GM21360 (cell line): ENCODE measurements around the gene SFI1.
A peak's percentile ranks its signal among the peaks of the same experiment; 100 is the strongest.
"Not testable (repeated sequence)": the region's sequence is repeated elsewhere in the genome, so short reads cannot be mapped to it uniquely, and the experiment has no call there.

Experiments used
- ATAC-seq: cut with Tn5 transposase; IDR thresholded peaks from one replicate; pipeline ENCODE4 v1.9.1; 2021; ENCODE audit warnings: mild to moderate bottlenecking, moderate library complexity; ENCODE audit not compliant: unreplicated experiment

Gene SFI1

DNA sequence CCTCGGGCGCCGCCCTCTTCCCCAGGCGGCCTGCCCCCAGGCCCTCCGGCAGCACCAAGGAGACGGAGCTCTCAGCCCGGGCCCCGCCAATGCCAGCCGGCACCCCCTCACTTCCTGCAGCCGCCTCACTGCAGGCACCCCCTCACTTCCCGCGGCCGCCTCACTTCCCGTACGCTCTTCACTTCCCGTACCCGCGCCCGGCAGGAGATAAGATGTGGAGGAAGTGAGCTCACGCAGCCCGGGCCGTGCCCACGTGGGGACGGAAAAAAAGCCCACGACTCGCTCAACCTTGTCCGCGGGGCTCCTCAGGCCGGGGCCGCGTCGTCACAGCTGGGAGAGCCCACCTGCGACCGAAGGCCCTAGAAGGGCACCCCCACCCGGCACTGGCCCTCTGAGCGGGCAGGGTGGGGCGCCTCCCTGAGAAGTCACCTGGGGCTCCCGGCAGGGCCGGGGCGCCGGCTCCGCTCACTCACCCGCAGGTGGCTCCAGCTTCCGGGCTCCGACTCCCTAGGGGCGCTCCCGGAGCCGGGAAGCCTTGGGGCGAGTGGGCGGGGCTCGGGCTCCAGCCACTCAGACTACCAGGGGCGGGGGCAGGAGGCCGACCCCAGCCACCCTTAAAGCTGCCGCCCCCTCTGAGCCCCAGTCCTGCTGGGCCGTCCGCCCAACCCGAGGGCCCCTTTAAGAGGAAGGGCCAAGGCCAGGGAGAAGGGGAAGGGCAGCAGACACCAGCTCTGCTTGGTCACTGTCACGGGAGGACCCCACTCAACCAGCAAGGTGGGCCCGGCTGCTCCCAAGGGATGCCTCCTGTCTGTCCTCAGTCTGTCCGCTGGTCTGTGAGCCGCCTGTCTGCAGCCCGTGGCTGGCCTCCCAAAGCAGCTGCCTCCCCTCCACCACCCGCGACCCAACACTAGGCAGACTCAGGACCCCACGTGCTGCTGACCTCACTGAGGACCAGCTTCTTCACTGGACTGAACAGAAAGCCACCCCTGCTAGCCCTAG, 134.3 kb downstream of the SFI1 start:
- ATAC-seq = peak; percentile 54

DNA sequence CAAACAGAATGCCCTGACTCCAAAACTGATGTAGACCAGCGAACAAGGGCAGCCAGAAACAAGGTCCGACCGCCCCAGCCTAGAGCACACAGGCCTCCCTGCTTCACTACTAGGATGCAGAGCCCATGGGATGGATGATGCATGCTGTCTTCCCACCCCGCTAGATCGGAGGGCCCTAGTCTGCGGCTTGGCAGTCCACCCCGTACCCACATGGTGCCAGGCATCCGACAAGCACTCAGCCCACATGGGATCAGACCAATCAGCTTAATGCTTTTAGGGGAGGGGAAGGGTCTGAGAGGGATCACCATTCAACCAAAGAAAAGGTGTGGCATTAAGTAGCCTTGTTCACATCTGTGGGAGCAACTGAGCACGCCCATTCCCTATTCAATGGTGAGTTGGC, 135.1 kb downstream of the SFI1 start:
- no peak for ATAC-seq

DNA sequence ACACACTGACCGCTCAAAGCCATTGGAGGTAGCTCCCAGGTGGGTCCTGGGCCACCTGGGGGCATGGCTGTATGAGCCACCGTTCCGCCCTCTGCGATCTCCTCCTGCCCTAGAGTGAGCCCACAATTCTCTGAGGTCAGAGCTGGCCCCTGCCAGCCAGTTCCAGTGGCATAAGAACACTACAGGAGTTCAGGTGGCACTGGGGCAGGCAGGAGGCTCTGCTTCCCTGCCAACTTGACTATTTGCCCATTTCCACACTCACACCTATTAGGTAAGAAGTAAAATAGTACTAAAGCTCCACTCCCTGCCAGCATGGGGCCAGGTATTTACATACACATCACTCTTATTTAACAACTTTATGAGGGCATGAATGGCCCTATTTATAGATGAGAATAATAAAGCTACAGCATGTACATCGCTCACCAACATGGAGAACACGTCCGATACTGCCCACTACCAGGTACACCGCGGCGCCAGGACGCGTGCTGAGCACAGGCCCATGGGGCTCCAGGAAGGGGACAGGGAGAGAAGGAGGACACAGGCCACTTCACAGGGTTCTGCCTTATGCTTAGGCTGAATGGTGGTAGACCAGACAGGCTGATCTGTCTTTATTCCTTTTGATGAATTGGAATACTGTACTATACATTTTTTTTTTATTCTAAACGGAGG, 139.4 kb downstream of the SFI1 start:
- no peak for ATAC-seq

DNA sequence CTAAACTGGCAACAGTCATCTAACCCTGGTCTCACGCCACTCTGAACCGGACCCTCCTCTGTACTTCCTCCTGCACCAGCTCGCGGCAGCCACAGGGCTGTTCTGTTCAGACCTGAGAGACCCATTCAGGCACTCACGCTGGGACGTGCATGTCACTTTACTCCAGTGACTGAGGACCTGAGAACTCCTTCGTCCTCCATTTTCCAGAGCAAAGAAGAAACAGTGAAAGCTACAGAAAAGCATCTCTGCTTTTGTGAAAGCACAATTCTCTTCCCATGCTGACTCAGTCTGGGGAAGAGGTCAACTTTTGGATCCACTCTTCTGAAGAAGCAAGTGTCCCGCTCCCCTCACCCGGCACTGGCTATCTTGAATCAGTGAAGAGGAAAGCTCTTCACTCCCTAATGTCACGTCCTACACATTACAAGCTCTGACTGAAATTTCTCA, 141.1 kb downstream of the SFI1 start:
- peak; percentile 45 for ATAC-seq

GRCh38 chr22:31637891-31638618, 141.7 kb downstream of the SFI1 start:
- peak; percentile 4 for ATAC-seq

DNA sequence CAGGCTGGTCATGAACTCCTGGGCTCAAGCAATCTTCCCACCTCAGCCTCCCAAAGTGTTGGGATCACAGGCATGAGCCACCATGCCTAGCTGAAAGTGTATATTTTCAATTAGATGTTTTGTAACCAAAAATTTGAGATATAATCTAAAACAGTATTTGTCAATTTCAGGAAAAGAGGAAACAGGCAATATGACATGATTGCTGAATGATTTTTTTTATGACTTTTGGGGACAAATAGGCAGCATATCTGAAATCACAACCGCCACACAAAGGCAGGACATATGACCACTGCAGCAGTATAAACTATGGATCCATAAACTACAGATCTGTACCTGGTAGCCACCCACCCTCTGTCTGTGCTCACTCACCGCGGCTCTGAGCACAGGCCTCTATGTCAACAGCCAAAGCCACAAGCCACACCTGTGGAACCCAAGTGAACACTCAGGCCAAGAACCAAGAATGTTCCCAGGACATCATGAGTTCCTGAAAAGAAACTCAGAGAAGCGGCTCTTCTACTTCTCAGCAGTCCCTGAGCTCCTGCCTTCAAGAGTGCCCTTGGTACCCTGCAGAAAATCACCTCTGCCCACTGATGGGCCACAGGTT, 143.2 kb downstream of the SFI1 start:
- ATAC-seq = no peak

GRCh38 chr22:31646186-31647019, 150.1 kb downstream of the SFI1 start:
- no peak for ATAC-seq

DNA sequence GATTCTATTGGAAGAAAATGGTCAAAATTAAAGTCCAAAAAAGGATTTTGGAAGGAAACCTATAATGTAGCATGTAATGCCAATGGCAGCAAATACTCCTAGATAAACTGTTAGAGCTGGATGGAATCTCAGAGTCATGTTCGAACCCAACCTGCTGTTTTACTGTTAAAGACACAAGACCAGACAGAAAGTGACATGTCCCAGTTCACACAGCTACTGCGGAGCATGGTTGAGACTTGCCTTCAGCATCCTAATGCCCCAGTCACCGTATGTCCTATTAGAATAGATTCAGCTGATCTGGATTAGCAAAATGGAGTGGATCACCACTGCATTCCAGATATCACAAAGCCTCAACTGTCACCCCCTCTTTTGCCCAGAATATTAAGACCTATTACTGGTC, 150.7 kb downstream of the SFI1 start:
- no peak for ATAC-seq

- ATAC-seq = no peak
Measured at GRCh38 chr22:31647523-31648320, 151.4 kb downstream of the SFI1 start.

DNA sequence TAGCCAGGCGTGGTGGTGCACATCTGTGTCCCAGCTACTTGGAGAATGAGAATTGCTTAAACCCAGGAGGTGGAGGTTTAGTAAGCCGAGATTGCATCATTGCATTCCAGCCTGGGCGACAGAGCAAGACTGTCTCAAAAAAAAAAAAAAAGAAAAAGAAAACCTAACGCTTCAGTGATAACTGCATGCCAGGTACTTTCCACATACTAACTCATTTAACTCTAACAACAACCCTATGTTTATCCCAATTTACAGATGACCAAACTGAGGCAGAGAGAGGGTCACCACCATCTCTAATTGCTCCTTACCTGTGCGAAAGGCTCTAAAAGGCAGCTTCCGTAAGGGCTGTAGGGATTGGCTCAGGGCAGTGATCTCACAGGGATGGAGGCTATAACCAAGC, 154.1 kb downstream of the SFI1 start:
- no peak for ATAC-seq

GRCh38 chr22:31651664-31652063, 155.3 kb downstream of the SFI1 start:
- no peak for ATAC-seq

GRCh38 chr22:31652088-31652487, 155.8 kb downstream of the SFI1 start:
- no peak for ATAC-seq

- no peak for ATAC-seq
Measured at GRCh38 chr22:31652911-31653684, 156.8 kb downstream of the SFI1 start.

- ATAC-seq = no peak
Measured at GRCh38 chr22:31653944-31654343, 157.6 kb downstream of the SFI1 start.

DNA sequence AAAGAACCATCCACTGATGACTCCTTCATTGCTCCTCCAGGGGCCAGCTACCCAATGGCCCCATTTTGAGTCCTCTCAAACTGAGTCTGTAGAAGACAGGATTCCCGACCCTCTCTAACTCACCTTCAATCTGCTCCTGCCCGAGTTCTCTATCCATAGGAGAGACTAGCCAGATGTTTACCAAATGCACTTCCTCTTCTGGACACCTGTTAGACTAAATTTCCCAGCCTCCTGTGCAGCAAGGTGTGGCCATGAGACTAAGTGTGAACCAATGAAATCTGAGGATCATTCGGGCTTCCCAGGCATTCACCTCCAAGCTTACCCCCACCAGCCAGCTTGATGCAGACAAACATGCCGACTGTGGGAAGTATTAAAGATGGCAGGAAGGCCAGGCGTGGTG, 158.1 kb downstream of the SFI1 start:
- ATAC-seq = no peak

- no peak for ATAC-seq
Measured at GRCh38 chr22:31659246-31659645, 162.9 kb downstream of the SFI1 start.

GRCh38 chr22:31660860-31661341, 164.6 kb downstream of the SFI1 start:
- not testable (repeated sequence) for ATAC-seq
